Measurements from ENCODE around the gene PCDHB3. TPM values are rescaled to one million over a fixed set of nuclear protein-coding genes. Genes with fewer than 3 reads are reported as not detected.
"Not testable (repeated sequence)": the region's sequence is repeated elsewhere in the genome, so short reads cannot be mapped to it uniquely, and the experiment has no call there.

PCDHB3 gene
- total RNA-seq, 4 donors from 2014 or later, result 0.84 to 1.6 (median 1.3) TPM

DNA sequence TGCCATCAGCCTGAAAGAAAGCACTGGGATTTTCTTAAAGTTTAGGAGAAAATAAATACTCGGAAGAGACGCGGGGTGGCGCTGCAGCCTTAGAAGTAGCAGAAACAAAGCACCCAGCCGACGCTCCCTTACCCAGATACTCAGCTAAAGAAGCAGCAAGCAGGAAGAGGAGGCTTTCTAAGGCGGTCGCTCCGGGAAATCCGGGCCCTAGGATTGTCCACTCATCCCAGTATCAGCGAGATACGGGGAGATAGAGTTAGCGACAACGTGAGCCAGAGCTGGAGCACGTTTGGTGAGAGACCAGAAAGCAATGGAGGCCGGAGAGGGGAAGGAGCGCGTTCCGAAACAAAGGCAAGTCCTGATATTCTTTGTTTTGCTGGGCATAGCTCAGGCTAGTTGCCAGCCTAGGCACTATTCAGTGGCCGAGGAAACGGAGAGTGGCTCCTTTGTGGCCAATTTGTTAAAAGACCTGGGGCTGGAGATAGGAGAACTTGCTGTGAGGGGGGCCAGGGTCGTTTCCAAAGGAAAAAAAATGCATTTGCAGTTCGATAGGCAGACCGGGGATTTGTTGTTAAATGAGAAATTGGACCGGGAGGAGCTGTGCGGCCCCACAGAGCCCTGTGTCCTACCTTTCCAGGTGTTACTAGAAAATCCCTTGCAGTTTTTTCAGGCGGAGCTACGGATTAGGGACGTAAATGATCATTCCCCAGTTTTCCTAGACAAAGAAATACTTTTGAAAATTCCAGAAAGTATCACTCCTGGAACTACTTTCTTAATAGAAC, 5.6 kb upstream of the PCDHB3 start, which contains the start of gene PCDHB2:
PCDHB2 (plus strand) TSS at position 135 of the 782 bp plus-strand sequence; CDS start at position 311, 176 bp downstream.
- intact Hi-C loops (cut with DNase I; ENCODE audit: low total_unique reads), result no loop called here
- H3K4me3 ChIP-seq (ENCODE audit: low read depth, poor library complexity, severe bottlenecking), result no peak within 1 kb of the TSS
- no peak for DNase-seq (ENCODE audit: low spot score in 2 of 2)
- TF ChIP-seq, protein P1, sequence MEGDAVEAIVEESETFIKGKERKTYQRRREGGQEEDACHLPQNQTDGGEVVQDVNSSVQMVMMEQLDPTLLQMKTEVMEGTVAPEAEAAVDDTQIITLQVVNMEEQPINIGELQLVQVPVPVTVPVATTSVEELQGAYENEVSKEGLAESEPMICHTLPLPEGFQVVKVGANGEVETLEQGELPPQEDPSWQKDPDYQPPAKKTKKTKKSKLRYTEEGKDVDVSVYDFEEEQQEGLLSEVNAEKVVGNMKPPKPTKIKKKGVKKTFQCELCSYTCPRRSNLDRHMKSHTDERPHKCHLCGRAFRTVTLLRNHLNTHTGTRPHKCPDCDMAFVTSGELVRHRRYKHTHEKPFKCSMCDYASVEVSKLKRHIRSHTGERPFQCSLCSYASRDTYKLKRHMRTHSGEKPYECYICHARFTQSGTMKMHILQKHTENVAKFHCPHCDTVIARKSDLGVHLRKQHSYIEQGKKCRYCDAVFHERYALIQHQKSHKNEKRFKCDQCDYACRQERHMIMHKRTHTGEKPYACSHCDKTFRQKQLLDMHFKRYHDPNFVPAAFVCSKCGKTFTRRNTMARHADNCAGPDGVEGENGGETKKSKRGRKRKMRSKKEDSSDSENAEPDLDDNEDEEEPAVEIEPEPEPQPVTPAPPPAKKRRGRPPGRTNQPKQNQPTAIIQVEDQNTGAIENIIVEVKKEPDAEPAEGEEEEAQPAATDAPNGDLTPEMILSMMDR (IDR thresholded peaks at IDR 0.05), result no peak
- TF ChIP-seq POLR2A (IDR thresholded peaks at IDR 0.05), result no peak
- WGBS, 2 donors, result 13 to 20% methylated on average over 29 of the region's 29 CpGs

DNA sequence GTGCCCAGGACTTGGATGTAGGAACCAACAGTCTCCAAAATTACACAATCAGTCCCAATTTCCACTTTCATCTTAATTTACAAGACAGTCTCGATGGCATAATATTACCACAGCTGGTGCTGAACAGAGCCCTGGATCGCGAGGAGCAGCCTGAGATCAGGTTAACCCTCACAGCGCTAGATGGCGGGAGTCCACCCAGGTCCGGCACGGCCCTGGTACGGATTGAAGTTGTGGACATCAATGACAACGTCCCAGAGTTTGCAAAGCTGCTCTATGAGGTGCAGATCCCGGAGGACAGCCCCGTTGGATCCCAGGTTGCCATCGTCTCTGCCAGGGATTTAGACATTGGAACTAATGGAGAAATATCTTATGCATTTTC, 5.0 kb upstream of the PCDHB3 start:
- H3K4me3 ChIP-seq (ENCODE audit: low read depth, poor library complexity, severe bottlenecking), result no peak overlapping the region
- no peak for DNase-seq (ENCODE audit: low spot score in 2 of 2)
- WGBS, 2 donors, result 38 to 46% methylated on average over 12 of the region's 12 CpGs
- intact Hi-C loops (cut with DNase I; ENCODE audit: low total_unique reads), result no loop called here
- no peak for TF ChIP-seq POLR2A (IDR thresholded peaks at IDR 0.05)
- TF ChIP-seq, protein P1 (IDR thresholded peaks at IDR 0.05), result no peak

DNA sequence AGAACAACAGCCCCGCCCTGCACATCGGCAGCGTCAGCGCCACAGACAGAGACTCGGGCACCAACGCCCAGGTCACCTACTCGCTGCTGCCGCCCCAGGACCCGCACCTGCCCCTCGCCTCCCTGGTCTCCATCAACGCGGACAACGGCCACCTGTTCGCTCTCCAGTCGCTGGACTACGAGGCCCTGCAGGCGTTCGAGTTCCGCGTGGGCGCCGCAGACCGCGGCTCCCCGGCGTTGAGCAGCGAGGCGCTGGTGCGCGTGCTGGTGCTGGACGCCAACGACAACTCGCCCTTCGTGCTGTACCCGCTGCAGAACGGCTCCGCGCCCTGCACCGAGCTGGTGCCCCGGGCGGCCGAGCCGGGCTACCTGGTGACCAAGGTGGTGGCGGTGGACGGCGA, 4.1 kb upstream of the PCDHB3 start:
- 34 to 35% methylated on average over 7 to 17 of the region's 46 CpGs for WGBS, 2 donors
- H3K4me3 ChIP-seq (ENCODE audit: low read depth, poor library complexity, severe bottlenecking); DNase-seq (ENCODE audit: low spot score in 2 of 2); intact Hi-C loops (cut with DNase I; ENCODE audit: low total_unique reads): not testable (repeated sequence)

DNA sequence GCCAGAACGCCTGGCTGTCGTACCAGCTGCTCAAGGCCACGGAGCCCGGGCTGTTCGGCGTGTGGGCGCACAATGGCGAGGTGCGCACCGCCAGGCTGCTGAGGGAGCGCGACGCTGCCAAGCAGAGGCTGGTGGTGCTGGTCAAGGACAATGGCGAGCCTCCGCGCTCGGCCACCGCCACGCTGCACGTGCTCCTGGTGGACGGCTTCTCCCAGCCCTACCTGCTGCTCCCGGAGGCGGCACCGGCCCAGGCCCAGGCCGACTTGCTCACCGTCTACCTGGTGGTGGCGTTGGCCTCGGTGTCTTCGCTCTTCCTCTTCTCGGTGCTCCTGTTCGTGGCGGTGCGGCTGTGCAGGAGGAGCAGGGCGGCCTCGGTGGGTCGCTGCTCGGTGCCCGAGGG, 3.7 kb upstream of the PCDHB3 start:
- H3K4me3 ChIP-seq (ENCODE audit: low read depth, poor library complexity, severe bottlenecking); intact Hi-C loops (cut with DNase I; ENCODE audit: low total_unique reads); DNase-seq (ENCODE audit: low spot score in 2 of 2): not testable (repeated sequence)
- 0% methylated on average over 1 of the region's 38 CpGs; no CpG with 5 or more reads in 1 of the 2 donors for WGBS, 2 donors

DNA sequence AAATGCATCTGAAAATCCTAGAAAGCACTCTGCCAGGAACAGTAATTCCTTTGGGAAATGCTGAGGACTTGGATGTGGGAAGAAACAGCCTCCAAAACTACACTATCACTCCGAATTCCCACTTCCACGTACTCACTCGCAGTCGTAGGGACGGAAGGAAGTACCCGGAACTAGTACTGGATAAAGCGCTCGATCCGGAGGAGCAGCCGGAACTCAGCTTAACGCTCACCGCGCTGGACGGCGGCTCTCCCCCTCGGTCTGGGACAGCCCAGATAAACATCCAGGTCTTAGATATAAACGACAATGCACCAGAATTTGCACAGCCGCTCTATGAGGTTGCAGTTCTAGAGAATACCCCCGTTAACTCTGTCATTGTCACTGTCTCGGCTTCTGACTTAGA, 786 bp downstream of the PCDHB3 start:
- intact Hi-C loops (cut with DNase I; ENCODE audit: low total_unique reads), result no loop called here
- no peak for TF ChIP-seq POLR2A (IDR thresholded peaks at IDR 0.05)
- TF ChIP-seq, protein P1 (IDR thresholded peaks at IDR 0.05), result no peak
- WGBS, 2 donors, result 38 to 45% methylated on average over 19 of the region's 20 CpGs
- no peak for DNase-seq (ENCODE audit: low spot score in 2 of 2)
- H3K4me3 ChIP-seq (ENCODE audit: low read depth, poor library complexity, severe bottlenecking), result no peak overlapping the region

DNA sequence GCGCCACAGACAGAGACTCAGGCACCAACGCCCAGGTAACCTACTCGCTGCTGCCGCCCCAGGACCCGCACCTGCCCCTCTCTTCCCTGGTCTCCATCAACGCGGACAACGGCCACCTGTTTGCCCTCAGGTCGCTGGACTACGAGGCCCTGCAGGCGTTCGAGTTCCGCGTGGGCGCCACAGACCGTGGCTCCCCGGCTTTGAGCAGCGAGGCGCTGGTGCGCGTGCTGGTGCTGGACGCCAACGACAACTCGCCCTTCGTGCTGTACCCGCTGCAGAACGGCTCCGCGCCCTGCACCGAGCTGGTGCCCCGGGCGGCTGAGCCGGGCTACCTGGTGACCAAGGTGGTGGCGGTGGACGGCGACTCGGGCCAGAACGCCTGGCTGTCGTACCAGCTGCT, 1.8 kb downstream of the PCDHB3 start:
- DNase-seq (ENCODE audit: low spot score in 2 of 2); H3K4me3 ChIP-seq (ENCODE audit: low read depth, poor library complexity, severe bottlenecking); intact Hi-C loops (cut with DNase I; ENCODE audit: low total_unique reads): not testable (repeated sequence)
- WGBS, 2 donors, result 42 to 51% methylated on average over 17 to 19 of the region's 39 CpGs

DNA sequence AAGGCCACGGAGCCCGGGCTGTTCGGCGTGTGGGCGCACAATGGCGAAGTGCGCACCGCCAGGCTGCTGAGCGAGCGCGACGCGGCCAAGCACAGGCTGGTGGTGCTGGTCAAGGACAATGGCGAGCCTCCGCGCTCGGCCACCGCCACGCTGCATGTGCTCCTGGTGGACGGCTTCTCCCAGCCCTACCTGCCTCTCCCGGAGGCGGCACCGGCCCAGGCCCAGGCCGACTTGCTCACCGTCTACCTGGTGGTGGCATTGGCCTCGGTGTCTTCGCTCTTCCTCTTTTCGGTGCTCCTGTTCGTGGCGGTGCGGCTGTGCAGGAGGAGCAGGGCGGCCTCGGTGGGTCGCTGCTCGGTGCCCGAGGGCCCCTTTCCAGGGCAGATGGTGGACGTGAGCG, 2.2 kb downstream of the PCDHB3 start:
- intact Hi-C loops (cut with DNase I; ENCODE audit: low total_unique reads); DNase-seq (ENCODE audit: low spot score in 2 of 2); H3K4me3 ChIP-seq (ENCODE audit: low read depth, poor library complexity, severe bottlenecking): not testable (repeated sequence)
- WGBS, 2 donors, result 40 to 42% methylated on average over 3 to 20 of the region's 38 CpGs

DNA sequence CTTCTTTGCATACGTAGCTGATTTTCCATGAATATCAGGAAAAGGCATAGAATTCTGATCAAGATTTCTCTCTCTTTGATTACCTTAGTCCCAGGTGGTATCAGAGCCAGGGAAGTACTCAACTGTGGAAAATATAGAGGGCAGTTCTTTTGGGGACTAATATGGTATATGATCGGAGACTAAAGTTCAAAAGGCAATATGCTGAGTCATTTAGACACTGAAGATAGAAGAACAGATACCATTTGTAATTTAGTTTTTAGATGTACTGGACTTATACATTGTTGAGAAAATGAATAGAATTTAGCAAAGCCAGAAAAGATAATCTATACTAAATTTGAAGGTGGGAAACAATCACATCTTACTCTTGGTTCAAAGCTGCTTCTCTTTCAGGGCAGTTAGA, 5.1 kb downstream of the PCDHB3 start:
- TF ChIP-seq, protein P1 (IDR thresholded peaks at IDR 0.05), result no peak
- no peak for TF ChIP-seq POLR2A (IDR thresholded peaks at IDR 0.05)
- WGBS, 2 donors, result 84 to 86% methylated on average over 2 of the region's 2 CpGs
- no peak overlapping the region for H3K4me3 ChIP-seq (ENCODE audit: low read depth, poor library complexity, severe bottlenecking)
- intact Hi-C loops (cut with DNase I; ENCODE audit: low total_unique reads), result no loop called here
- no peak for DNase-seq (ENCODE audit: low spot score in 2 of 2)
